VCaP (cell line): ENCODE measurements around the gene LAMA2.

ENCODE experiments used
- H3K27ac ChIP-seq: fragments of 450-650 bp; 2 replicates; pipeline ENCODE4 v1.5.1; 2017
- TF ChIP-seq, protein P1 (sequence below): fragments of 450-650 bp; conservative IDR thresholded peaks from 2 replicates; pipeline ENCODE4 v1.5.1; 2017; ENCODE audit warnings: mild to moderate bottlenecking, moderate library complexity

Gene LAMA2

DNA sequence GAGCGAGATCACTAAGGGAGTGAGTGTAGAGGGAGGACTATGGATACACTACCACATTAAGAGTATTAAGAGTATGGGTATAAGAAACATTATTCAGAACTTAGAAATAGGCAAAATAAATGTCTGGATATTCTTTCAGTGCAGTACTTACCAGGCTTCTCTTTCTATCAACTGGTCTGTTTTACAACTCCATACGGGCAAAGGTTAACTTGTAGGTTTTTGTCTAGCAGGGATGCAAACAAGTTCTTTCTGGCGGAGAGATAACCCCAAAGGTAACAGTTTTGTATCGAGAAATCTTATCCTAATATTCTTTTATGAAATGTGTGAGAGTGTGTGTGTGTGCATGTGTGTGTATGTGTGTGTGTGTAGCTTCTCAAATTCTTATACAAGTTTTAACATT is 640.9 kb downstream of the LAMA2 start:
- no peak overlapping the region for H3K27ac ChIP-seq
- TF ChIP-seq, protein P1, sequence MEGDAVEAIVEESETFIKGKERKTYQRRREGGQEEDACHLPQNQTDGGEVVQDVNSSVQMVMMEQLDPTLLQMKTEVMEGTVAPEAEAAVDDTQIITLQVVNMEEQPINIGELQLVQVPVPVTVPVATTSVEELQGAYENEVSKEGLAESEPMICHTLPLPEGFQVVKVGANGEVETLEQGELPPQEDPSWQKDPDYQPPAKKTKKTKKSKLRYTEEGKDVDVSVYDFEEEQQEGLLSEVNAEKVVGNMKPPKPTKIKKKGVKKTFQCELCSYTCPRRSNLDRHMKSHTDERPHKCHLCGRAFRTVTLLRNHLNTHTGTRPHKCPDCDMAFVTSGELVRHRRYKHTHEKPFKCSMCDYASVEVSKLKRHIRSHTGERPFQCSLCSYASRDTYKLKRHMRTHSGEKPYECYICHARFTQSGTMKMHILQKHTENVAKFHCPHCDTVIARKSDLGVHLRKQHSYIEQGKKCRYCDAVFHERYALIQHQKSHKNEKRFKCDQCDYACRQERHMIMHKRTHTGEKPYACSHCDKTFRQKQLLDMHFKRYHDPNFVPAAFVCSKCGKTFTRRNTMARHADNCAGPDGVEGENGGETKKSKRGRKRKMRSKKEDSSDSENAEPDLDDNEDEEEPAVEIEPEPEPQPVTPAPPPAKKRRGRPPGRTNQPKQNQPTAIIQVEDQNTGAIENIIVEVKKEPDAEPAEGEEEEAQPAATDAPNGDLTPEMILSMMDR, result no peak

DNA sequence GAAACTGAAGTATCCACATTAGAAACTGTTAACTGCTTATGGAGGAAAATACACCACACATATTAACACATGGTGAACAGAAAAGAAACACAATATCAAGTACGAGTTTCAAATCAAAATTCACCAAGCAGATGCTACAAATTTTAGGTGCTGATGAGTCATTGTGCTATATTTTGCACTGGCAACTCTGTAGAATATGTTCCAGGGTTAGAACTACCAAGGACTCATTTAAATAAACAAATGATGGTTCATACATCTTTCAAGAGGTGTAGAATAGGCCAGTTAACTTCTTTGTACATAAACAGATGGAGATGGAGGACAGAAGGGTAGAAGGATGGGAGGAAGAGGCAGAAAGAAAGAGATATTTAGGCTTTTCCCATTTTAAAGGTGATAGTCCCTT is 642.1 kb downstream of the LAMA2 start:
- H3K27ac ChIP-seq, result no peak overlapping the region
- TF ChIP-seq, protein P1, result no peak

DNA sequence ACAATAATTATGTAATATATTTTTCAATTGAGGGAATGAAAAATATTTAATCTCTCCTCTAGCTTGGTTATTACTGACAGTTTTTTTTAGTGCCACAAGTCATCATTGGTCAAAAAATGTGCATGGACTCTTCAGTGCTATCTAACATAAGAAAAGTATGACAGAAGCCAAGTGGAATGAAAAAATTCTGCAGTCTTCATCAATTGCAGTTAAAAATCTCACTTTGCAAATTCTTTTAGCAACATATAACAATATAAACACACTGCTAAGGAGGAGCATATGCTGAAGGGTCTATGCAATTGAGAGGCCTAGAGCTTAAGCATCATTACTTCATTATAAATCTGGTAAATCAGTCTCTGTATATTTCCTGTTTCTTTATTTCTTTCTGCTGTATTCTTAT is 652.0 kb downstream of the LAMA2 start:
- H3K27ac ChIP-seq, result no peak overlapping the region
- TF ChIP-seq, protein P1, result no peak

DNA sequence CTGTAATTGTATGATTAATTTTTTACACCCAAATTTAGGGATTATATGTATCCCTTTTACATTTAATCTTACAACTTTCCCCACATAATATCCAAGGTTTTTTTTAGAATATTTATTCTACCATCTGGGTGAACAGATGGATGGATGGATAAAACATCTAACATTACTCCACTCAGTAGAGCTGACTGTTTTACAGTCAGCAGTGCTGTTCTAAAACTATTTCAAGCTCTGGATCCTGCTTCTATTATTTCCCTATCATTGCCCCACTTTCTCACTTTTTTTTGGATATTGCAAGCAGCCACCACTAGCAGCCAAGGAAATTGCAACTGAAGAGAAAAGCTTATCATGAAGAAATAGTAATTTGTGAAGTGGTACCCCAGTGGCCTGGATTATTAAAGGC is 653.3 kb downstream of the LAMA2 start:
- TF ChIP-seq, protein P1, result no peak
- no peak overlapping the region for H3K27ac ChIP-seq

DNA sequence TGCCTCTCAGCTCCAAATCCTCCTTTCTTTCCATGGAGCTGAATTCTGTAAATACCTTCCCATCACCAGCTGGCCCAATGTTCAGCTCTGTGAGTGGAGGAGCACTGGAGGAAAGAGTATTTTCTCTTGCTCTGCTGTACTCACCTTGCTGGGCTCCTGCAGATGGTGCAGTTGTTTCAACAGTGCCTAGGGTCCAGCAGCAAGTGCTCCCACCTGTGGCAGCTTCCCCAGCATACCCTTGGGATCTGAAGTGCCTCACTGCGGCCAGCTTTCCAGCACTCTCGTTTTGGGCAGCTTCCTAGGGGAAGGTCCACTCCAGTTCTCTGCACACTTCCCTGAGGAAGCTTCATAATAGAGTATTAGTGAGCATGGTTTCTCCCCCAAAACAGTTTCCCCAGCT is 656.1 kb downstream of the LAMA2 start:
- TF ChIP-seq, protein P1, result no peak
- H3K27ac ChIP-seq, result no peak overlapping the region

DNA sequence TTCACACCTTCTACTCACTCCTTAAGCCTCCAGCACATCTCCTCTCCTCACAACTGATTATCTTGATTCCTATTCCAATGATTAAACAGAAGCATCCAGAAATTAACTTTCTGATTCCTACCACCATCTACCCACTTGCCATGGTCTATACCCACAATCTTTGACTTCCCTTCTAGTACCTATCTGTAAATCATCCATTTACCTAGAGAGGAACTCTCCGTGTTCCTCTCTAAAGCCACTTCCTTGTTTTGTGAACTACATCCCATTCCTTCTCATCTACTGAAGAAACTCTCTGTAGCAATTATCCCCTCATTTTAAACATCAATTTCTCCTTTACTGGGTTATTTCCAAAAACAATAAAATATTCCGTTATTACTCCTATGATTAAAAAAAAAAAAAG is 659.8 kb downstream of the LAMA2 start:
- H3K27ac ChIP-seq, result no peak overlapping the region
- TF ChIP-seq, protein P1, result no peak

DNA sequence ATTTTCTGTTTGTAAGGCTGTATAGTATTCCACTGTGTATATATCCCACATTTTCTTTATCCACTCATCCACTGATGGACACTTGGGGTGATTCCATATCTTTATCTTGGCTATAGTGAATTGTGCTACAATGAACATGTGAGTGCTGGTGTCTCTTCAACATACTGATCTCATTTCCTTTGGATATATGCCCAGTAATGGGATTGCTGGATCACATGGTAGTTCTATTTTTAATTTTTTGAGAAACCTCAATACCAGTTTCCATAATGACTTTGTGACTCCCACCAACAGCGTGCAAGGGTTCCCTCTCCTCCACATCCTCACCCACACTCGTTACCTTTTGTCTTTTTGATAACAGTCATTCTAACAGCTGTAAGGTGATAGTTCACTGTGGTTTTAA is 661.0 kb downstream of the LAMA2 start:
- TF ChIP-seq, protein P1, result no peak
- no peak overlapping the region for H3K27ac ChIP-seq
